Suppressor macrophage treated with lipopolysaccharide for 4 hours (primary cell): ENCODE data around the gene FEZ2.

Experiments used
- DNase-seq: peaks from one replicate; pipeline ENCODE4 v3.0.0-alpha.2; 2020

Gene FEZ2

GRCh38 chr2:36528274-36528673 lies 69.7 kb downstream of the FEZ2 start:
- no peak for DNase-seq

GRCh38 chr2:36526226-36526625 lies 71.7 kb downstream of the FEZ2 start:
- DNase-seq, result no peak

GRCh38 chr2:36525245-36525644 lies 72.7 kb downstream of the FEZ2 start:
- no peak for DNase-seq

GRCh38 chr2:36523153-36523552 lies 74.8 kb downstream of the FEZ2 start:
- no peak for DNase-seq

- DNase-seq, result no peak
These were observed 77.5 kb downstream of the FEZ2 start for GRCh38 chr2:36520431-36520830.

GRCh38 chr2:36516136-36516870 lies 81.7 kb downstream of the FEZ2 start:
- DNase-seq, result no peak

- DNase-seq, result no peak
These were observed 82.4 kb downstream of the FEZ2 start for GRCh38 chr2:36515538-36515937.

GRCh38 chr2:36513661-36514060 lies 84.3 kb downstream of the FEZ2 start:
- no peak for DNase-seq

GRCh38 chr2:36512705-36513104 lies 85.3 kb downstream of the FEZ2 start:
- no peak for DNase-seq

- no peak for DNase-seq
These were observed 85.9 kb downstream of the FEZ2 start for GRCh38 chr2:36511858-36512603.

- no peak for DNase-seq
These were observed 88.9 kb downstream of the FEZ2 start for GRCh38 chr2:36509075-36509474.

- DNase-seq, result peak; percentile 70
These were observed 90.6 kb downstream of the FEZ2 start for GRCh38 chr2:36507408-36507812.
